PC-9 (cell line): Measurements from ENCODE around the gene CEACAM18.

Source experiments
- EZH2 ChIP-seq: fragments of 200-600 bp; sonication (generic); IDR thresholded peaks from 2 replicates; pipeline ENCODE4 v1.8.0; 2017; ENCODE audit warnings: antibody characterized with exemption, low read depth
- TF ChIP-seq, protein P1 (sequence below): fragments of 200-600 bp; sonication (generic); conservative IDR thresholded peaks from 2 replicates; pipeline ENCODE4 v1.6.1; 2017; ENCODE audit warnings: mixed run types, antibody characterized with exemption, mild to moderate bottlenecking, moderate library complexity

DNA sequence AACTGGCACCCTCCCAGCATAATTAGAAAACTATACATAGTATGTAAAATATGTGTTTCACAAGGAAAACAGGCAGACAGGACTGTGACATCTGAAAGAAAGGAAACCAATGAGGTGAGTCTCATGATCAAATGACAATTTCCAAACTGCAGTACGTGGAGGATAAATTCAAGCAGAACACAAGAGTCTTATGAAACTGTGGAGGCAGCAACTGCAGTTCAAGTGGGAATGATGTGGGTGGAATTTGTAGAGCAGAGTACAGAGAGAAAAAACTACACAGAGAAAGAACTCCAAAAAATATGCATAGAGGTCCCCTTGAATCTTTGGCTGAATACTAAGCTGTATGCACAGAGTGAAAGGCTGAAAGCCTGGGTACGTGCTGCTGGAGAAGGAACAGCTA lies 43.4 kb downstream of the CEACAM18 start:
- no peak for TF ChIP-seq EZH2
- TF ChIP-seq, protein P1, sequence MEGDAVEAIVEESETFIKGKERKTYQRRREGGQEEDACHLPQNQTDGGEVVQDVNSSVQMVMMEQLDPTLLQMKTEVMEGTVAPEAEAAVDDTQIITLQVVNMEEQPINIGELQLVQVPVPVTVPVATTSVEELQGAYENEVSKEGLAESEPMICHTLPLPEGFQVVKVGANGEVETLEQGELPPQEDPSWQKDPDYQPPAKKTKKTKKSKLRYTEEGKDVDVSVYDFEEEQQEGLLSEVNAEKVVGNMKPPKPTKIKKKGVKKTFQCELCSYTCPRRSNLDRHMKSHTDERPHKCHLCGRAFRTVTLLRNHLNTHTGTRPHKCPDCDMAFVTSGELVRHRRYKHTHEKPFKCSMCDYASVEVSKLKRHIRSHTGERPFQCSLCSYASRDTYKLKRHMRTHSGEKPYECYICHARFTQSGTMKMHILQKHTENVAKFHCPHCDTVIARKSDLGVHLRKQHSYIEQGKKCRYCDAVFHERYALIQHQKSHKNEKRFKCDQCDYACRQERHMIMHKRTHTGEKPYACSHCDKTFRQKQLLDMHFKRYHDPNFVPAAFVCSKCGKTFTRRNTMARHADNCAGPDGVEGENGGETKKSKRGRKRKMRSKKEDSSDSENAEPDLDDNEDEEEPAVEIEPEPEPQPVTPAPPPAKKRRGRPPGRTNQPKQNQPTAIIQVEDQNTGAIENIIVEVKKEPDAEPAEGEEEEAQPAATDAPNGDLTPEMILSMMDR: no peak
